HCT116 (cell line): ENCODE measurements around the gene ROS1.

ENCODE experiments used
- CEBPB ChIP-seq: IDR thresholded peaks from 2 replicates; pipeline ENCODE4 v1.6.1; 2012; ENCODE audit warnings: low read depth
- EZH2 ChIP-seq: fragments of 200-600 bp; sonication (generic); IDR thresholded peaks from 2 replicates; pipeline ENCODE4 v1.6.1; 2017; ENCODE audit warnings: antibody characterized with exemption, mixed run types
- ZFX ChIP-seq: fragments of 450-650 bp; IDR thresholded peaks from 2 replicates; pipeline ENCODE4 v1.6.1; 2017
- ZNF274 ChIP-seq: fragments of 200-500 bp; sonication (Bioruptor generic); IDR thresholded peaks from 2 replicates; pipeline ENCODE4 v1.6.1; 2014; ENCODE audit warnings: mild to moderate bottlenecking, low read depth, low read length, inconsistent platforms
- TF ChIP-seq, protein P1 (sequence below), 3 experiments: fragments of 200-600 bp in 1 of 3; sonication (generic) in 1 of 3; IDR thresholded peaks in 2 of 3; conservative IDR thresholded peaks in 1 of 3; 2 replicates each; pipeline ENCODE4 v1.5.1; 2012 to 2017; ENCODE audit warnings: low read depth in 2 of 3, low read length in 2 of 3, antibody characterized with exemption in 1 of 3, borderline replicate concordance in 1 of 3, control low read depth in 1 of 3, mild to moderate bottlenecking in 1 of 3, mixed read lengths in 1 of 3, mixed run types in 1 of 3, moderate library complexity in 1 of 3; ENCODE audit not compliant: insufficient read depth in 1 of 3

DNA sequence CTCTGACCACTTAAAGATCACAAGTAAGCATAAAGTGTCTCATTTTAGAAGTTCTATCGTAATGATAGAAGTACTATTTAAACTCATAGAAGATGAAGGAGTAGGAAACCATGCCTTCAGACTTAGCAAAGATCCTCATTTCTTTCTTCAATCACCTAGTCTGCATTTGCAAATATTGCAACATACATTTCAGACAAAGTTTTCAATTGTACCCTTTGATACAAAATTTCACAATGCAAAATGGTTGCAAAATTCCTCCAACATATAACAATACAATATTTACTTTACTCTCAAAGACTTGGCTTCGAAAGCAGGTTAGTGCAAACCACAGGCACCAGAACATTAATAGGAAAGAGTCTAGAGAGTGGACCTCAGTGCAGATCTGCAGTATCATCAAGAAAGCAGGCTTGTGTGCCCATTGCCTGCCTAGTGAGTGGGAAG lies 16.1 kb upstream of the ROS1 start:
- TF ChIP-seq, protein P1, sequence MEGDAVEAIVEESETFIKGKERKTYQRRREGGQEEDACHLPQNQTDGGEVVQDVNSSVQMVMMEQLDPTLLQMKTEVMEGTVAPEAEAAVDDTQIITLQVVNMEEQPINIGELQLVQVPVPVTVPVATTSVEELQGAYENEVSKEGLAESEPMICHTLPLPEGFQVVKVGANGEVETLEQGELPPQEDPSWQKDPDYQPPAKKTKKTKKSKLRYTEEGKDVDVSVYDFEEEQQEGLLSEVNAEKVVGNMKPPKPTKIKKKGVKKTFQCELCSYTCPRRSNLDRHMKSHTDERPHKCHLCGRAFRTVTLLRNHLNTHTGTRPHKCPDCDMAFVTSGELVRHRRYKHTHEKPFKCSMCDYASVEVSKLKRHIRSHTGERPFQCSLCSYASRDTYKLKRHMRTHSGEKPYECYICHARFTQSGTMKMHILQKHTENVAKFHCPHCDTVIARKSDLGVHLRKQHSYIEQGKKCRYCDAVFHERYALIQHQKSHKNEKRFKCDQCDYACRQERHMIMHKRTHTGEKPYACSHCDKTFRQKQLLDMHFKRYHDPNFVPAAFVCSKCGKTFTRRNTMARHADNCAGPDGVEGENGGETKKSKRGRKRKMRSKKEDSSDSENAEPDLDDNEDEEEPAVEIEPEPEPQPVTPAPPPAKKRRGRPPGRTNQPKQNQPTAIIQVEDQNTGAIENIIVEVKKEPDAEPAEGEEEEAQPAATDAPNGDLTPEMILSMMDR (IDR thresholded peaks at IDR 0.05 in 2 of 3, conservative IDR thresholded peaks at IDR 0.05 in 1 of 3; ENCODE audit: borderline replicate concordance in 1 of 3, insufficient read depth in 1 of 3, low read depth in 2 of 3, low read length in 2 of 3) = no peak
- TF ChIP-seq ZFX (no peak), ZNF274 (no peak), CEBPB (no peak), EZH2 (no peak)
